GM19193 (cell line): Measurements from ENCODE around the gene CPEB1.

Source experiments
- POLR2A ChIP-seq: IDR thresholded peaks from 4 replicates; pipeline ENCODE4 v1.6.1; 2011; ENCODE audit not compliant: insufficient read depth, insufficient read length; ENCODE audit errors: extremely low read depth

The CPEB1 gene

DNA sequence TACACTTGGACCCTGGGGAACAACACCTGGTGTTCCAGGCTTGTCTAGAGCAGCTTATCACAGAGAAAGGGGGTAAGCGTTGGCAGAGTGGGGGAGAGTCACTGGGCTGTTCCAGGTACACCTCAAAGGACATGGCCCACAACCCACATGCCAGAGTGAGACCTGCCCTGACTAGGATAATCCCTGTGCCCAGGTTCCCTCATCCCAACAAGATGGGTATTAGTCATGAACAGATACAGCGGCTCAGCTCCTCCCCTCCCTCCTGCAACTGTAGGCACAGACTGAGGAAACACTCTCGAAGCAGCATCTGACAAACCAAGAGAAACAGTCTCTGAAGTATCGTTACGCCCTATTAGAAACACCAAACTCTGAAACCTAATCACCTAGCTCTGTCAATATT is 74.9 kb downstream of the CPEB1 start:
- no peak for TF ChIP-seq POLR2A

DNA sequence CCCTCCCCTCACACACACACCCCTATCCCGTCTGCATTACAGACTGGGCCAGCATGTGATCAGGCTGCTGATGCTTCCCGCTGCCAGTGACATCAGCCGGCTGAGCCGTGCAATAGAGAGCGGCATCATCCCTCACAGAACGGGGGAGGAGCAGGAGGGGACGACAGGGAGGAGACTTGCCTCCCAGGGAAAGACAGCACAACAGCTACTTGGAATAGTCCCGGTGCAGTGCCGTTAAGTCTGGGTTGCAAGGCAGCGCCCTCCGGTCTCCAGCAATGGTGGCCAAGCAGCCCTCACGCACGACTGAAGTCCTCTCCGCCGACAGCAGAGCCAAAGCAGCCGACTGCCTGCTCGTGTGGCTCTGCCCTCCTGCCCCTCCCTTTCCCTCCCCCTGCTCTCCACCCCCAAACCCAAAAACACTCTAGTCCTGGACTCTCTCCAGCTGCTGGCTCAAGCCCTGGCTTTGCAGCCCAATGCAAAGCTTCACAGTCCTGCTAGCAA is 75.4 kb downstream of the CPEB1 start:
- no peak for TF ChIP-seq POLR2A

DNA sequence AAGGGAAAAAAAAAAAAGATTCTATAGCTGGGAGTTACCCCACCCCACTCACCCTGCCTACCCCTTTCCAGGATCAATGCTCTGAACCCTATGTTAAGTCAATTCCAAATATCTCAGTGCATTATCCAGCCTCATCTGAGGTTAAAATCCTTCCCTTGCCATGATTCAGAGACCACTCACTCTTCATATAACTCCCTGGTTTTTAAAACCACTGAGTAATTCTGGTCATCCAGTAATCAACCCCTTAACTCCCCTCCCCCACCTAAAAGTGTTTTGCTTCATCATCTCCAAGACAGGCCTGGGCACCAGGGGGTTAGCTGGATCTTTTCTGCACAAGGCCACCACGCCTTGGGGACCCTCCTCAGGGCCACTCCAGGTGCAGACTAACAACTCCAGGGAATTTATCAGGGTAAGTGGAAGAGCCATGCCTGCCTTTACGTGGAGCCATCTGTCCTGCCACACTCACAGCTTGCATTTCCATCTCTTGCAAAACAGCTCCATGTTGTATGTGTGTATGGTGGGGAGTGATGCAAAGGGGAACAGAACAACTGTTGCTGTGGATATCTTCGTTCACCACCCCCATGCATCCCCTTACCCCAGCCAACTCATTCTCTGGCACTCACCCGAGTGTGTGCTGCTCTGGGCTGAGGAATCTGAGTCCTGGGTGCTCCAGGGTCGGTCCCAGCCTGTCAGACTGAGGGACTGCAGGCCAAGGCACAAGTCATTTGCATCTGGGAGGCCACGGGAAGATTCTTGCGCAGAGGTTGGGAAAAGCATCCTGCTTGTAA is 76.2 kb downstream of the CPEB1 start:
- no peak for TF ChIP-seq POLR2A

DNA sequence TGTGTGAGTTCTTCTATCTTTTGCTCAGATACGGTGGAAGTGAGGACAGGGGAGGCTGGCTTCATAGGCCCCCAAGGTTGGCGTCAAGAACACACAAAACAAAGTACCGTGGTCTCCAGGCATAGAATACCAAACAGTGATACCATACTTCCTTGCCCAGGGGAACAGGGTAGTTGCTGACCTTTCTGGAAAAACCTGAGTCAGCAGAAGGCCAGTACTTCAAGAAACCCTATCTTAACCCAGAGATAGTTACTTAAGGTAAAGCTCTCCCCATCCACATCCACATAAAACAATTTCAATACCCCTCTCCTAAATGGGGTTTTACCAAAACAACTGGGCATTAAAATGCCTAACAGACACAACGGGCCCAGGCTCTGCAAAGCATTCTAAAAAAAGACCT is 77.3 kb downstream of the CPEB1 start:
- TF ChIP-seq POLR2A, result no peak

DNA sequence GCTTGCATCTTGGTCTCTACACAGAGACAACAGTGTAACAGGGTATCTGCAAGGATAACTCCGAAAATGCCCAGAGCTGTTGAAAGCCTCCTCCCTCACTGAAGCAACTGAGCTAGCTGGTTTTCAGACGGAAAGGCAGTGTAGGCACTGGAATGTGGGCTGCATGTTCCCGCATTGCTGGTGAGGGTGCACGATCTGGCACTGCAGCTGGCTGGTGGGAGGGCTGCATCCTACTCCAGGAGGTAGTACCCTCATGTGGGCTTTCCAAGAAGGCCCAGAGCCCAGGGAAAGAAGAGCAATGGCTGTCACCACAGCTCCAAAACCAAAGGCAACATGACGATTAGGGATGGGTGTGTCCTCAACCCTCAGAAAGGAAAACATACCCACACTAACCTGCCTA is 78.2 kb downstream of the CPEB1 start:
- TF ChIP-seq POLR2A, result no peak

DNA sequence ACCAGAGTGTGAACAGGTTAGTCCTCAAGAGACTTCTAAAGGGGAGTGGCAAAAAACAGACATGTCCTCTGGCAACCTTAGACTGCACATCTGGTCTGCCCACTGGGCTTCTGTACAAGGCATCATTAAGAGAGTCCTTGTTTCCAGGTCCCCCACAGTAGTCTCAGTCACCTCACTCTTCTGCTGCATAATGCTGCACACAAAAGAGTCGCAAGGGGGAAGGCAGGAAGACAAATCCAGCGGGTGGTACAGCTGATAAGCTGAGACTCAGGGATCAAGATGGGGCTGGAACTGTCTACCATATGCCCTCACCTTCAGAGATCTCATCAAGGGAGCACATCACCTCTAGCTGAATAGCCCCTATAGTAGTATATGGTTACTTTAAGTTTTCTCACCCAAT is 79.5 kb downstream of the CPEB1 start:
- TF ChIP-seq POLR2A, result no peak

DNA sequence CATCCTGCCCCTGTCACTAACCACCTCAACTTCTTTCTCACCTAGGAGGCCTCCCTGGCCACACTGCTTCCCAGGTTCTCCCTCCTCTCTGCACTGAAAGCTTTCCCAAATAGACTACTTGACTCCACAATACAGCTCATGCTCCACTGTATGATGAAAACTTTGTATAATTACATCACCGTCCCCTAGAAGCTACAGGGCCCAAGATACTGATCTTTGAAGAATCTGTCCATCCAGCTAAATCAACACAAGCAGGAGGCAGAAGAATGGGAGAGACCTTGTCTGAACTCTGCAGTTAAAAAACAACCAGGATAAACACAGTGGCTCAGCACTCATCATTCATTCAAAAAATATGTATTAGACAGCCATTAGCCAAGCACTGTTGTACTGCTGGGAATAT is 80.5 kb downstream of the CPEB1 start:
- TF ChIP-seq POLR2A, result no peak

DNA sequence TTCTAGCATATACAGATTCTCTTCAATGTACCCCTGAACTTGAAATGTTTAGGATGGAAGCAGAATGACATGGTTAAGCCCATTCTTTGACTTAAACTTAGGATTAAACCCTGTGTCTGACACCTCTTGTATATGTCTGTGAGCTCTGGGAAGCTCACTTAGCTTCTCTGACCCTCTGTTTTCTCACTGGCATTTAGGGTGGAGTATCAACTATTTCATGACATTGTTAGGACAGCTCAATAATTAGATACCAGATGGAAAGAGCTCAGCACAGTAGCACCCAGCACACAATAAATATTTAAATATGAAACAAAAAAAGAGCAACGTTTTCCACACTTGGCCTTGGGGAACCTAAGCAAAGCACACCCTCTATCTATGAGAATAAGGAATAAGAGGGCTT is 88.7 kb downstream of the CPEB1 start:
- no peak for TF ChIP-seq POLR2A

DNA sequence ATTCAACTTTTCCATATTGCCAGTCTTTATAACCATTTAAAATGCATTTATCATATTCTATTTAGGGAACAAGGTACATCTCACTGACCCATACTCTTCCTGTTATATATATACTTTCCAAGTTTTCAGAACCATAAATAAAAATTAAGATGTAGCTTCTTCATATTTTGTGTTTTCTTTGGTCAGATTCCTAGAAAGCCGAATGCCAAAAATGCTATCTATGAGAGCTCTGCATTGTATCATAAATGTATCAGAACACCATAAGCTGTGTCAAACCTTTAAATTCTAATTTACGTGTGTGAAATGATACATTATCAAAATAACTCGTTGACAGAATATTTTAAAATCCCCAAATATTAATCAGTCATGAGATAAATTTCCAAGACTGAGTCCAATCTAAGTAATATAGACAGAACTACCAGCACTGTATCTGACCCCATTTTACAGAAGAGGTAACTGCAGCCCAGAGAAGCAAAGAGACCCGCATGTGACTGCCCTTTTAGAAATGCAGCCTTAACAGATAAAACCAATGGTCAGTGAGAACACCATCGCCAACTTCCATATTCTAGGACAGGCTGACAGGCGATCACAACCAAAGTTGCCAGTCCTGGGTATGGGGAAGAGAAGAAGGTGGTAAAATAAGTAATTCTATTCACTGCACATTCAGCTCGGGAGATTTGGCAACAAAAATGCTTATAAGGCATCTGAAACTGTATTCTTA is 90.7 kb downstream of the CPEB1 start:
- TF ChIP-seq POLR2A, result no peak

DNA sequence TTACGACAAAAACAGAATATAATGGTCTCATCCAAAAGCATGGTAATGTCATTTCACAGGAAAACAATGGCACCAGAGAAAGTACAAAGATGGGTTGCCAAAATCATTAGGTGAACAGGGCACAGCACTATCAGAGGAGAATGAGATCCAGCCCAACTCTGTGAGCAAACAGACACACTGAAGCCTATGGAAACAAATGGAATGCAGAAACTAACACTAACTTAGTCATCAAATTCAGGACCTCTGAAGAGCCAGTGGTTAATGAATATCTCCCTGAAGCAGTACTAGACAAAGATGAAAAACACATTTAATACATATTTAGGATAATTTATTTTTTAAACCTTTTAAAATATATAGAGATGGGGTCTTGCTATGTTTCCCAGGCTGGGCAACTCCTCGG is 92.3 kb downstream of the CPEB1 start:
- TF ChIP-seq POLR2A, result no peak

DNA sequence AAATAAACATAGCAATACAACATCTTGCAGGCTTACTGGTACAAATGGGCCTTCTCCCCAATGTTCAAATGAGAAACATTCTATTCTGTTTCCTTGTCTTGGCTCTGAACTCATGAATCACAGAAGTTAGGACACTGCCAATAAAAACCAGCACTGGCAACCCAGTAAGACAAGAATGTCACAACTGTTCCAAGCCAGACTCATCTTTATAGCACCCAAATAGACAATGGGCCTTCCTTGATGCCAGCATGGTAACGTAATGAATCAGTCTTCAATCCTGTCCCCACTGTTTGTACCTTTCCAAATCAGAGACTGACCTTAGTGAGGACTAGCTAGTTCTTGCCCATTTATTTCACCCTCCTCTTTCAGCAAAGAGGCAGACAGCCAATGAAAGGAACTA is 92.8 kb downstream of the CPEB1 start:
- no peak for TF ChIP-seq POLR2A

DNA sequence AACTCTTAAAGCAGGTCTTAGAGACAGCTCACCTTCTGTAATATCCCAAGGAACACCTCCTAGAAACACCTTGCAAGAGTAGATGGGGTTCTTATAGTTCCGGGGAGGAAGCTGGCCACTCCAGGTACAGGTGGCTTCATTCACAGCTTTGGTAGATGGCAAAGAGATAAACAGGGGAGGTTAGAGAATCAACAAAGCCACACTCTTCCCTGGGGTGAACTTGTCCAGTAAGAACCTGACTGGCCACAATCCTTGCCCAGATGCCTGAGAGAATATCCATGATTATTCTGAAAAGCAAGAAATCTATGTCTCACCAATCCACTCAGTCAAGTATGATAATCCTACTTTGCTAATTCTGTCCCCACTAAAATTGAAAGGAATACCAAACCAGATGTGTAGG is 93.3 kb downstream of the CPEB1 start:
- TF ChIP-seq POLR2A, result no peak

DNA sequence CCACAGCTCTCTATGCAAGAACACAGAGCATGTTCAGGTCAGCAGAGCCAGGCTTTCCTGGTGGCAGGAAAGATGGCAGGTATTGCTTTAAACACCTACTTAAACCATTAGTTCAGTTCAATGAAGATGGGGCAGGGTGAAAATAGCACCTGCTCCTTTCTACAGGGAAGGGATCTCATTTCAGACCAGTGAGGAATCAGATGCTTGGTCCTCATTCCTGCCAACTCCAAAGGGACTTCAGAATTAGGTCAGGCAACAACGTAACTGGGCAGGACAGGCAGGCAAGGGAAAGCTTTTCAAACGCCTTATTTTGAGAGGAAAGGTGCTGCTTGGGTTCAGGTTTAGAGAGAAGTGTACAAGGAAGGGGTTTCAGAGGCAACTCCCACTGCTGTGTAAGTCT is 94.3 kb downstream of the CPEB1 start:
- TF ChIP-seq POLR2A, result no peak

DNA sequence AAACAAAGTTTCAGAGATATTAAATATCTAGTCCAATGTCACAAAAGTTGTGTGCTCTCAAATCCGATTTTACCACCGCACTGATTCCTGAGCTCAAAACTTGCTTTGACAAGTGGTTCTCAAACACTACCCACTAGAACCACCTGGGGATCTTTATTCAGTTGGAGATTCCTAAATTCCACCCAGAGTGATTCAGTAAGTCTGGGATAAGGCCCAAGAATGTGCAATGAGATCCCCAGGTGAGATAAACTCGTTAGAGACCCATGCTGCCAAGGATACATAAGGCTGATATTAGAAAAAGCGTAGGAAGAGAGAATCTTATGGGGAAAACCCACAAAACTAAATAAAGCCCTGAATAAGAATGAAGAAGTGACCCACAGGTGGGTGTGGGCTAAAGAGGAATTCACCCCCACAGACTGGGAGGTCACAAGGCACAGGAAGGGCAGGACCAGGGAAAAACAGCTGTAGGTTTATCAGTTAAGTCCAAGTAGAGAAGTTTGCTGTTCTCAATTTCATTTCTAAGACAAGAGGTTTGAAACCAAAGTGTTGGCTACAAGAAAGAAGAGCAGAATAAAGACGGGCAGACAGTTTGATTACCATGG is 95.4 kb downstream of the CPEB1 start:
- TF ChIP-seq POLR2A, result no peak

DNA sequence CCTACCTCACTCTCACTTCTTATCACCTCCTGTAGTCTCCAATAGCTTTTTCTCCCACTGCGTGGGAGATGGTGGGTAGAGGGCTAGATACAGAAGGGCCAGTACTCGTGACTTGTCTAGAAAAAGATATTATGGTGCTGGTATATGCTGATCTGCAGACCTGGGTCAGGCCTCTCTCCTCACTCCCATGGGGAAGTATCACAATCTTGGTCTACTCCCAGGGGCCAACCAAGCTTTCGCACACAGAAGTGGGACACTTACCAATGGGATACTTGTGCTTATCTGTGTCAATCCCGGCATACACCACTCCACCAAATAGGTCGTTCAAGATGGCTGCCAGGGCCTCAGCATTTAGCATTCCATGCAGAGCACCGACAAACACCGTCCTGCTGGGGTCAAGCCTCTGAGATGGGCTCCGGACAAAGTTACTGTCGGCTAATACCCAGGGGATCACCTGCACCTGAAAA is 97.9 kb downstream of the CPEB1 start:
- TF ChIP-seq POLR2A, result no peak

DNA sequence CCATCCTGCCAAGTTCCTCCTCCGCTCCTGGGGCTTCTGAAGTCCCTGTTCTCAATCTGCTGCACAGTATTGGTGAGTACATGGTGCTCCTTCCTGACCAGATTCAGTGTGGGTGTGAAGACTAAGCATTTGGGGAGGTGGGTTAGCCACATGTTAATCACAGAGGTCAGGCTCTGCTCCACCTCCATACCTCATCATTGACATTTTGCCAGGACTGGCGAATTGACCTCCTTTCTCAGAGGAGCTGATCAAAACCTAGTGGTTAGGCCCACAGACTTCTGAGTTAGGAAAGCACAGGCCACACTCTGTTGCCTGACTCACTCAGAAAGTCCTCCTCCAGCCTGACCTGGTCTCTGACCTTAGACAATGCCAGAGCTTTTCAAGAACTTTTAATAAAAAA is 98.5 kb downstream of the CPEB1 start:
- TF ChIP-seq POLR2A, result no peak
